ENCODE data around the gene ATP6V1G2. TPM values are rescaled to one million over a fixed set of nuclear protein-coding genes. Genes with fewer than 3 reads are reported as not detected.
"Not testable (repeated sequence)": the region's sequence is repeated elsewhere in the genome, so short reads cannot be mapped to it uniquely, and the experiment has no call there.

The ATP6V1G2 gene
- polyA plus RNA-seq, 3 donors, result 6.5 to 11.3 (median 7.5) TPM

- no peak for DNase-seq
Observed at GRCh38 chr6:31531771-31532643, 14.4 kb downstream of the ATP6V1G2 start.

GRCh38 chr6:31531162-31531561 lies 15.2 kb downstream of the ATP6V1G2 start:
- DNase-seq, result no peak

GRCh38 chr6:31530659-31531058 lies 15.7 kb downstream of the ATP6V1G2 start:
- no peak for DNase-seq

- no peak for DNase-seq
Observed at GRCh38 chr6:31529329-31530150, 16.9 kb downstream of the ATP6V1G2 start.

GRCh38 chr6:31528821-31529328 lies 17.5 kb downstream of the ATP6V1G2 start, which contains the start of gene MCCD1:
TSS of gene MCCD1 (plus strand) at chr6:31528962. CDS start at chr6:31529015, 53 bp downstream.
- no peak for DNase-seq

- DNase-seq, result no peak
Observed at GRCh38 chr6:31528307-31528777, 18.1 kb downstream of the ATP6V1G2 start.

GRCh38 chr6:31525932-31526591 lies 20.3 kb downstream of the ATP6V1G2 start:
- no peak for DNase-seq

- no peak for DNase-seq
Observed at GRCh38 chr6:31525553-31525931, 20.9 kb downstream of the ATP6V1G2 start.

- no peak for DNase-seq
Observed at GRCh38 chr6:31521835-31522234, 24.6 kb downstream of the ATP6V1G2 start.

GRCh38 chr6:31513456-31514165 lies 32.8 kb downstream of the ATP6V1G2 start:
- no peak for DNase-seq

- DNase-seq, result no peak
Observed at GRCh38 chr6:31510007-31510406, 36.4 kb downstream of the ATP6V1G2 start.

GRCh38 chr6:31509036-31509435 lies 37.4 kb downstream of the ATP6V1G2 start:
- not testable (repeated sequence) for DNase-seq

GRCh38 chr6:31502586-31502985 lies 43.8 kb downstream of the ATP6V1G2 start:
- DNase-seq, result no peak

- DNase-seq, result not testable (repeated sequence)
Observed at GRCh38 chr6:31499648-31500047, 46.8 kb downstream of the ATP6V1G2 start.

- DNase-seq, result no peak
Observed at GRCh38 chr6:31498748-31499147, 47.7 kb downstream of the ATP6V1G2 start.

- peak; percentile 66 for DNase-seq
Observed at GRCh38 chr6:31497531-31498476, 48.6 kb downstream of the ATP6V1G2 start, which contains the start of gene MICB. TSS of gene MICB (plus strand) at chr6:31498145. CDS start at chr6:31498194, 49 bp downstream.

- not testable (repeated sequence) for DNase-seq
Observed at GRCh38 chr6:31496826-31497225, 49.6 kb downstream of the ATP6V1G2 start.

- no peak for DNase-seq
Observed at GRCh38 chr6:31495580-31495979, 50.8 kb downstream of the ATP6V1G2 start.

Measured in renal pelvis (tissue), 4 donors.